Measurements from ENCODE around the gene TUBA4A.

DNA sequence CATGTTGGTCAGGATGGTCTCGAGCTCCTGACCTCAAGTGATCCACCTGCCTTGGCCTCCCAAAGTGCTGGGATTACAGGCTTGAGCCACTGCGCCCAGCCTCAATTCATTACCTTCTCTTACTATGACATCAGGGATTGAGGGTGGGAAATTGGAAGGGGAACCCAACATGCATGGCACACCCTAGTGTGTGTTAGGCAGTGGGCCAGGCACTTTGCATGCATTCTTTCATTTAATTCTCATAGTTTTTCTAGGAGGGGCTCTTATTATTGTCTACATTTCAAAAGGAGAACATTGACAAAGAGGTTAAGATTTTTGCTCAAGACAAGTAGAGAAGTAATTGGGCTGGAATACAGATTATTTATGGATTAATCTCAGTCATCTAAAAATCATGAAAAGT is 14.6 kb upstream of the TUBA4A start:
- TF ChIP-seq, protein P1, sequence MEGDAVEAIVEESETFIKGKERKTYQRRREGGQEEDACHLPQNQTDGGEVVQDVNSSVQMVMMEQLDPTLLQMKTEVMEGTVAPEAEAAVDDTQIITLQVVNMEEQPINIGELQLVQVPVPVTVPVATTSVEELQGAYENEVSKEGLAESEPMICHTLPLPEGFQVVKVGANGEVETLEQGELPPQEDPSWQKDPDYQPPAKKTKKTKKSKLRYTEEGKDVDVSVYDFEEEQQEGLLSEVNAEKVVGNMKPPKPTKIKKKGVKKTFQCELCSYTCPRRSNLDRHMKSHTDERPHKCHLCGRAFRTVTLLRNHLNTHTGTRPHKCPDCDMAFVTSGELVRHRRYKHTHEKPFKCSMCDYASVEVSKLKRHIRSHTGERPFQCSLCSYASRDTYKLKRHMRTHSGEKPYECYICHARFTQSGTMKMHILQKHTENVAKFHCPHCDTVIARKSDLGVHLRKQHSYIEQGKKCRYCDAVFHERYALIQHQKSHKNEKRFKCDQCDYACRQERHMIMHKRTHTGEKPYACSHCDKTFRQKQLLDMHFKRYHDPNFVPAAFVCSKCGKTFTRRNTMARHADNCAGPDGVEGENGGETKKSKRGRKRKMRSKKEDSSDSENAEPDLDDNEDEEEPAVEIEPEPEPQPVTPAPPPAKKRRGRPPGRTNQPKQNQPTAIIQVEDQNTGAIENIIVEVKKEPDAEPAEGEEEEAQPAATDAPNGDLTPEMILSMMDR (IDR thresholded peaks at IDR 0.05), result no peak
- TF ChIP-seq EZH2 (IDR thresholded peaks at IDR 0.05), result no peak
- no peak for TF ChIP-seq EZH2phosphoT487 (IDR thresholded peaks at IDR 0.05)
